GM20000 (cell line): ENCODE data around the gene PIAS2.

Experiments
- DNase-seq: peaks from one replicate; pipeline ENCODE4 v3.0.0; 2012; ENCODE audit warnings: low spot score
- TF ChIP-seq, protein P1 (sequence below): IDR thresholded peaks from 2 replicates; pipeline ENCODE4 v1.5.1; 2012; ENCODE audit warnings: mild to moderate bottlenecking, control low read depth; ENCODE audit errors: extremely low read depth, missing control alignments

Gene PIAS2

GRCh38 chr18:46942646-46943045 is 25.3 kb upstream of the PIAS2 start:
- TF ChIP-seq, protein P1, sequence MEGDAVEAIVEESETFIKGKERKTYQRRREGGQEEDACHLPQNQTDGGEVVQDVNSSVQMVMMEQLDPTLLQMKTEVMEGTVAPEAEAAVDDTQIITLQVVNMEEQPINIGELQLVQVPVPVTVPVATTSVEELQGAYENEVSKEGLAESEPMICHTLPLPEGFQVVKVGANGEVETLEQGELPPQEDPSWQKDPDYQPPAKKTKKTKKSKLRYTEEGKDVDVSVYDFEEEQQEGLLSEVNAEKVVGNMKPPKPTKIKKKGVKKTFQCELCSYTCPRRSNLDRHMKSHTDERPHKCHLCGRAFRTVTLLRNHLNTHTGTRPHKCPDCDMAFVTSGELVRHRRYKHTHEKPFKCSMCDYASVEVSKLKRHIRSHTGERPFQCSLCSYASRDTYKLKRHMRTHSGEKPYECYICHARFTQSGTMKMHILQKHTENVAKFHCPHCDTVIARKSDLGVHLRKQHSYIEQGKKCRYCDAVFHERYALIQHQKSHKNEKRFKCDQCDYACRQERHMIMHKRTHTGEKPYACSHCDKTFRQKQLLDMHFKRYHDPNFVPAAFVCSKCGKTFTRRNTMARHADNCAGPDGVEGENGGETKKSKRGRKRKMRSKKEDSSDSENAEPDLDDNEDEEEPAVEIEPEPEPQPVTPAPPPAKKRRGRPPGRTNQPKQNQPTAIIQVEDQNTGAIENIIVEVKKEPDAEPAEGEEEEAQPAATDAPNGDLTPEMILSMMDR: no peak
- no peak for DNase-seq

GRCh38 chr18:46939998-46940571 is 22.8 kb upstream of the PIAS2 start:
- TF ChIP-seq, protein P1: no peak
- DNase-seq: no peak

DNA sequence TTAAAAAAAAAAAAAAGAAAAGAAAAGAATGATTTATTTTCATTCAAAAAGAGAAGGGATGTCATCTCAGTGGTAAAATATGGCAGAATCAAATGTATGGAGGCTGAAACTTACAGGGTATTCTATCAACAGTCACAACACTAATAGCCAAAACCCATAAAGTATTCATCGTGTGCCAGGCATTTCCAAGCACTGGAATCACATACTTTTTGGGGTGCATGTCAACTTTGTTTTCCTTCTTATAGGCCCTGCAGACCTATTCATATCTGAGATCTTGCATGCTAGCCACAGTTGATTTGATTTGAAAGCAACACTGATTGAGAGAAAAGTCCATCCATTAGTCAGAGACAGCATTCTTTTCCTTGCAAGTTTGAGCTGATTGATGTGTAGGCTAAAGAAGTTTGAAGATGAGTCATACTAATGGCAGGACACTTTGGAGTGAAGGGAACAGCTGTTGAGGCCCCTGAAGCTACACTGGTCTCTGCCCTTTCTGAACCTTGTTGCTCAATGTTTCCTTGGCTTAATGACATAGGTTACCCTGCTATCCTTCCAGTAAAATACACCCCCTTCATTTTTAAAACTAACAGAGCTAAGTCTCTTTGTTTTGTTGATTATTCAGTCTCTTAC is 22.1 kb upstream of the PIAS2 start:
- no peak for DNase-seq
- TF ChIP-seq, protein P1: no peak

- TF ChIP-seq, protein P1: no peak
- DNase-seq: no peak
Observed at GRCh38 chr18:46920653-46921052, 3.3 kb upstream of the PIAS2 start.

DNA sequence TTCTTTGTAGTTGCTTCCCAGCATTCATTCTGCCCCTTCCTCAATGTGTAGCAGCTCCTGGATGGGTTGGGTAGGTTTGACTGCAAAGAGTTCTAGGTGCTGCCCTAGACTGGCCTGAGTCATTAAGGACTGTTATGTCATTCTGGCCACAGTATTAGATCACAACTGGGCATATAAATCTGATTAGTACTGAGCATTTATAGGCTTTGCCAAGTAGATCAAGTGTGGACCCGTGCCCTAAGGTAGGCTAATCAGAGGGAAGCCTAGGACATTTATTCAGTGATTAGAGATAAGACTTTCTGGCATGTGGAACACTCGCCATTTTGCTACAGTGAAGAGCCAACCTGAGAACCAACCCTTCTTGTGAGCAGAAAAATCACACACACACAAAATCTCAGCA is 2.8 kb upstream of the PIAS2 start:
- TF ChIP-seq, protein P1: no peak
- DNase-seq: no peak

DNA sequence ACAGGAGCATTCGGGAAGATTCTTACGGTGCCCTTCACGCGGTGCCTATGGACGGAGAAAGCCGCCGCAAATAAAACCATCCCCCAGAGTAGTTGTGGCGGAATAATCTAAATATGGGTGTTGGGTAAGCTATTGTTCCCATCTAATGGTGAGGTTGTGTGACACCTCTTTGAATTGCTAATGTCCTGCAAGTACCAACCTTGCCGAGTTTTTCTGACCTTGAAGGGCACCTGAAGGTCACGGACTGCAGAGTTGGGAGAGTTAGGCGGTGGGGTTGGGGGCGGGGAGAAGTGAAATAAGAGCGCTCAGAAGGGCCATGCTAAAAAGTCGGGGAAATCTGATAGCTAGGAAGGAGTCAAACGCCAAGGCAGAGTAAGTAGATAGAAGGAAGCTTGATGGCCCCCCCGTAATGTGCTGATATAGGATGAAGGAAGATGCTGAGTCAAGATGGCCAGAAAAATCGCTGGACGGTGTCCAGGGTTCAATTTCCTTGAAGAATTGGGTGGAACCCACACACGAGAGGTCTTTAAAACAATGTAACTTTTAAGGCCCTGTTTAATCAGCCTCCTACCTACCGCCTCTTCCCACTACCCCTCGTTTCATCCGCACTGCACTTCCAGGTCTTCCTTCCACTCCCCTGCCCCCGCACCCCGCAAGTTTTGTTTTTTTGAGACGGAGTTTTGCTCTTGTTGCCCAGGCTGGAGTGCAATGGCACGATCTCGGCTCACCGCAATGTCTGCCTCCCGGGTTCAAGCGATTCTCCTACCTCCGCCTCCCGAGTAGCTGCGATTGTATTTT is 695 bp upstream of the PIAS2 start:
- TF ChIP-seq, protein P1: no peak
- DNase-seq: peak; percentile 59

DNA sequence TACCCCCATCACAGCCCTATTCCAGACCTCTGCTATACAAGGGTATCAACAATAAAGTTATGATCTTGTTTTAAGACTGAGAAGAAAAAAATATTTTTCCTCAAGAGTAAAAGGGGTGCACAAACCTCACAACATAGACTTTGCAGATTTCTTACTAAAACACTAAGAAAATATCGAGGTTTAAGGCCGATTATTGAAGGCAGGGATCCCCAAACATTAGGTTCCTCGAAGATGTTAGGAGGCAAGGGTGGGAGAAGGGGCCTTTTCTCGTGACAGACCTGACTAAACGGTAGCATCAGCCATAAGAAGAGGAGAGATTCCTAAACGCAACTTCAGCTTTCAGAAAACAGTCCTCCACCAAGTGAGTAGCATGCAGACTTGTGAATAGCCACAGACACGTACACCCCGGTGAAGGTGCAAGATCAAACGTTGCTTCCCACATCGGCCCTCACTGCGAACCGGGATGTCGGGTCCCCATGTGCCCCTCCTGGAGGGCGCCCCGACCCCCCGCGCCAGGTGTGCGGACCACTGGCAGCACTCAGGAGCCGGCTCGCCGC is 678 bp downstream of the PIAS2 start:
- TF ChIP-seq, protein P1: no peak
- DNase-seq: peak; percentile 78
